HG02840 (cell line): ENCODE results near the gene INPP5D.

Experiments
- ATAC-seq: cut with Tn5 transposase; IDR thresholded peaks from one replicate; pipeline ENCODE4 v1.9.1; 2021; ENCODE audit warnings: mild to moderate bottlenecking, moderate library complexity, moderate number of reproducible peaks; ENCODE audit not compliant: unreplicated experiment, low FRiP score

INPP5D gene

DNA sequence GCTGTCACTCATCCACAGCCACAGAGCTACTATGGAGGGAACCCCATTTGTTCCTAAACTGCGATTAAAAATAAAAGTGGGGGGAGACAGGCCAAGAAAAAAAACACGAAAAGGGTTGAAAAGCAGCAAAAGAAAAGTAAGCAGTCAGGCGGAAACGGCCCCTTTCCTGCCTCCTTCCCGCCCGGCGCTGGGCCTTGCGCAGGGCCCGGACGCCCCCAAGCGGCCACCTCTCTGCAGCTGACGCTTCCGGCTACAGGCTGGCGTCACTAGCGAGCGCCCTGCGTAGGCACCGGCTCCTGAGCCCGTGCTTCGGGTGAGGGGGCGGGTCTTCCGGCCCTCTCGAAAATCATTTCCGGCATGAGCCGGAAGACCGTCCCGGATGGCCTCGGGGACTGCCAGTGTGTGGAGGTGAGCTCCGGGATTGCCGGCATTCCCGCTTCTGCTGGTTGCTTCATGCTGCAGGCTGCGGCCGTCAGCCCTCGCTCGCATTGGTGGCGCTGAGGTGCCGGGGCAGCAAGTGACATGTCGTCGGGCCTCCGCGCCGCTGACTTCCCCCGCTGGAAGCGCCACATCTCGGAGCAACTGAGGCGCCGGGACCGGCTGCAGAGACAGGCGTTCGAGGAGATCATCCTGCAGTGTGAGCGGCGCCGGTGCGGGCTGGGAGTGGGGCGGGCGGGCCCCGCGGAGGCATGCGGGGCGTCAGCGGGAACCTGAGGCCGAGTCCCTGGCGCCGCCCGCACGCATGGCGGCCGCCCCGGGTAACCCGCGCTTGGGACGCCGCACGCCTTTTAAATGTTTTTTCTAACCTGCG is 191.4 kb downstream of the INPP5D start, which contains the start of gene ATG16L1:
TSS of gene ATG16L1 (plus strand) at position 368 of the 811 bp plus-strand sequence. CDS start at position 523, 155 bp downstream.
- peak; percentile 91 for ATAC-seq

- ATAC-seq, result no peak
These were observed 192.1 kb downstream of the INPP5D start for GRCh38 chr2:233252227-233252626.

DNA sequence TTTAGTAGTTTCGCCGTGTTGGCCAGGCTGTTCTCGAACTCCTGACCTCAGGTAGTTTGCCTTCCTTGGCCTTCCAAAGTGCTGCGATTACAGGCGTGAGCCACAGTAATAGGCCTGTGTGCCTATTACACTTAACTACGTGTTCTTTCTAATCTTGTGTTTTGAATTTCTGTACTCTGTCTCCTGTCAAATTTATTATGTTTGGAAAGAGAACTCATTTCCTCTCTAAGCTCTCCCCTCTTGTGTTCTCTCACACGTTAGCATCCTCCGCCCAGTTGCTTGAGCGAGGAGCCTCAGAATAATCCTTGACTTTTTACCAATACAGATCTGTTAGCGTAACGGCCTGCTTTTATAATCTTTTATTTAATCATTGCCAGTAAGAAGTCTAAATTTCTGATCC is 195.0 kb downstream of the INPP5D start:
- ATAC-seq, result no peak

DNA sequence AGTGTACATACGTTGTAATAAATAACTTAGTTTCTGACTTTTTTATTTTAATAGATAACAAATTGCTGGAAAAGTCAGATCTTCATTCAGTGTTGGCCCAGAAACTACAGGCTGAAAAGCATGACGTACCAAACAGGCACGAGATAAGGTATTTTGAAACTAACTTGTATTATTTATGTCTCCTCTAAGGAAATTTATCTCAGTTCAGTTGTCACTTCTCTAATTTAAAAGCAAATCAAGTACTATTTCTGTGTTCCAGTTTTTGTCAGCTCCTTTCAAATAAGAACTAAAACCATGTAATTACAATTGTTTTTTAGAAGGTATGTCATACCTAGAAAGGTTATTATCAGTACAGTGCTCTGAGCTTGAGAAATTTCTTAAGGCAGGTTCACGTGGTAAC is 195.9 kb downstream of the INPP5D start:
- no peak for ATAC-seq
